Choroid plexus epithelial cell (primary cell): Measurements from ENCODE around the gene SLC39A3.

Source experiments
- DNase-seq: peaks from one replicate; pipeline ENCODE4 v3.0.0-alpha.2; 2010; ENCODE audit warnings: low read depth
- H3K4me3 ChIP-seq: 2 replicates; pipeline ENCODE4 v1.5.1; 2011; ENCODE audit warnings: low read depth, mild to moderate bottlenecking, control low read depth, low read length, moderate library complexity
- TF ChIP-seq, protein P1 (sequence below): conservative IDR thresholded peaks from 2 replicates; pipeline ENCODE4 v1.5.1; 2011; ENCODE audit warnings: low read depth, mild to moderate bottlenecking, control low read depth, inconsistent platforms, low read length, moderate library complexity

The SLC39A3 gene

GRCh38 chr19:2761309-2761677, 21.5 kb upstream of the SLC39A3 start:
- no peak overlapping the region for H3K4me3 ChIP-seq
- TF ChIP-seq, protein P1, sequence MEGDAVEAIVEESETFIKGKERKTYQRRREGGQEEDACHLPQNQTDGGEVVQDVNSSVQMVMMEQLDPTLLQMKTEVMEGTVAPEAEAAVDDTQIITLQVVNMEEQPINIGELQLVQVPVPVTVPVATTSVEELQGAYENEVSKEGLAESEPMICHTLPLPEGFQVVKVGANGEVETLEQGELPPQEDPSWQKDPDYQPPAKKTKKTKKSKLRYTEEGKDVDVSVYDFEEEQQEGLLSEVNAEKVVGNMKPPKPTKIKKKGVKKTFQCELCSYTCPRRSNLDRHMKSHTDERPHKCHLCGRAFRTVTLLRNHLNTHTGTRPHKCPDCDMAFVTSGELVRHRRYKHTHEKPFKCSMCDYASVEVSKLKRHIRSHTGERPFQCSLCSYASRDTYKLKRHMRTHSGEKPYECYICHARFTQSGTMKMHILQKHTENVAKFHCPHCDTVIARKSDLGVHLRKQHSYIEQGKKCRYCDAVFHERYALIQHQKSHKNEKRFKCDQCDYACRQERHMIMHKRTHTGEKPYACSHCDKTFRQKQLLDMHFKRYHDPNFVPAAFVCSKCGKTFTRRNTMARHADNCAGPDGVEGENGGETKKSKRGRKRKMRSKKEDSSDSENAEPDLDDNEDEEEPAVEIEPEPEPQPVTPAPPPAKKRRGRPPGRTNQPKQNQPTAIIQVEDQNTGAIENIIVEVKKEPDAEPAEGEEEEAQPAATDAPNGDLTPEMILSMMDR: no peak
- DNase-seq: no peak

GRCh38 chr19:2759965-2760364, 20.1 kb upstream of the SLC39A3 start:
- no peak overlapping the region for H3K4me3 ChIP-seq
- TF ChIP-seq, protein P1: no peak
- no peak for DNase-seq

DNA sequence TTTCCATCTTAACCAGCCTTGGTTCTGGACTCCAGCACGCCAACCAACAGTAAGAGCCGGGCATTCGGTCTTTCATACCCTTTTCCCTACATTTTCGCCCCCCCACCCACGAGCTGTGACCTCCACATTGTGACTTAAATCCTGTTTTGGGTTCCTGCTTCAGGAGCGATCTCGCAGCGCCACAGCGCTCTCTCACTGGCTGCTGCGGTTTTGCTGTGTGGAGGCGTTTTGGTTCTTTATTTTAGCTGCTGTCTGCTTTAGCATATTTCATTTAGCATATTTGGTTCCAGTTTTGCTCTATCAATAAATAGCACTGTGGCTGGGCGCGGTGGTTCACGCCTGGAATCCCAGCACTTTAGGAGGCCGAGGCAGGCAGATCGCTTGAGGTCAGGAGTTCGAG, 19.5 kb upstream of the SLC39A3 start:
- DNase-seq: no peak
- TF ChIP-seq, protein P1: no peak
- no peak overlapping the region for H3K4me3 ChIP-seq

- DNase-seq: no peak
- TF ChIP-seq, protein P1: no peak
These were observed 18.9 kb upstream of the SLC39A3 start for GRCh38 chr19:2758601-2759313.

DNA sequence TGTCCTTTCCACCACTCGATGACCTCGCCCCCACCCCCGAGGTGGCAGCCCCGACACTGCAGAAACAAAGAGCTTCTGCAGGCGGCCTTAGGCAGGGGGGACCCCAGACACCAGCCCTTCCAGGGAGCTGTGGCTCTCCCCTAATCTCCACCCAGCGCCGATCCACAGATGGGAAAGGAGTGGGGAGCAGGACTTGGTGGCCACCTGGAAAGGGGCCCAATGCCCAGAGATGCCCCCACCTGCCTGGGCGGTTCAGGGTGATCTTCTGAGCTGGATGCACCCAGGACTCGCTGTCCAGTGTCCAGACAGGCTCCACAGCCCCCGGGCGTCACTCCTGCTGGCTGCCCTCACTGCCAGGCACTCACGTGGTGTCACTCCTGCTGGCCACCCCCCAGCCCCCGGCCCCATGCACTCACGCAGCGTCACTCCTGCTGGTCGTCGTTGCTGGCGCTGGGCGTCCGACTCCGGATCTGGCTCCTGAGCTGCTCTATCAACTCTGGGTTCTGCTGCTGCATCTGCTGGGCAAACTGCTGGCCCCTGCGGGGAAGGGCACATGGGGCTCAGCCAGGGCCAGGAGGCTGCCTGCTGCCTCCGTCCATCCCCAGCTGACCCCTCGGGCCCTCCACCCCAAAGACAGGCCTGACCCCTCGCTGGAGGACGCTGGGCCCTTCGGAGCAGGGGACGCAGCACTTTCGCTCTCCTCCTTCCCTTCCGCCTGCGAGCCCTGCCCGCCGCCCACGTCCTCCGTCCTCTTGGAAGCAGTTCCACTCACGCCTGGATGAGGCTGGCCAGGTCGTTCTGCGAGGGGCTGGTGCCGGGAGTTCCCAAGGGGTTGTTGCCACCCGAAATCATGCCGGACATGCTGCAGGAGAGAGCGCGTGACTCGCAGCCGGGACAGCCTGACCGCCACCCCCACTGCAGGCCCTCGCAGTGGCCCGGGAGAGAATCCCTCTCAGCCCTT, 17.4 kb upstream of the SLC39A3 start:
- no peak overlapping the region for H3K4me3 ChIP-seq
- TF ChIP-seq, protein P1: no peak

More at GRCh38 chr19:2758601-2759313, 18.9 kb upstream of the SLC39A3 start:
- H3K4me3 ChIP-seq: no peak overlapping the region

DNA sequence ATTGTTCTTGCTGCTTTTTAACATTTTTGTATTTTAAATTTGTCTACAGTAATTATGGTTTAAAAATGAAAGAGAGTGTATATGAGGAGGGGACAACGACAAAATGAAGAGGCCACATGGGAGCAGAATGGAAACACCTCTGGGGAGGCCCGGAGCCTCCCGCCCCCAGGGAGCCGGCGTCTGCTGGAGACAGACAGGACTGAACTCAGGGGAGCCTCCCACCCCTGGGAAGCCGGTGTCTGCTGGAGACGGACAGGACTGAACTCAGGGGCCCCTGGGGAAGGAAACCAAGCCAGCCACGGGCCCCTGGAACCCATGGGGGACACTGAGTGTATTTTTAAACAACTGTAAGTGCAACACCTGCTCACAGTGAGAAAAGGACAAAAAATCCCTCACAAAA, 16.7 kb upstream of the SLC39A3 start:
- TF ChIP-seq, protein P1: no peak
- DNase-seq: no peak
- H3K4me3 ChIP-seq: no peak overlapping the region

More for the DNA sequence above, 17.4 kb upstream of the SLC39A3 start:
- no peak for DNase-seq
